SK-N-SH (cell line): ENCODE data around the gene EPB41L3. TPM values are rescaled to one million over a fixed set of nuclear protein-coding genes. Genes with fewer than 3 reads are reported as not detected.

Experiments used
- CTCF ChIA-PET: fragments of 300-600, 350-600 bp; formaldehyde crosslinking; extraction: SDS; loops from one replicate; lab custom pipeline; 2021; lab: Yijun Ruan, JAX
- POLR2A ChIA-PET: fragments of 350-600 bp; sonication (Branson Sonifier 250); formaldehyde crosslinking; extraction: SDS; loops from one replicate; lab custom pipeline; 2020; ENCODE audit warnings: antibody characterized with exemption, inconsistent platforms; lab: Yijun Ruan, JAX
- DNase-seq: peaks from one replicate; pipeline ENCODE4 v3.0.0; 2012
- H2AFZ ChIP-seq: fragments of 200-600 bp; sonication (generic); 2 replicates; pipeline ENCODE4 v1.8.1; 2016; ENCODE audit warnings: antibody characterized with exemption, mild to moderate bottlenecking, low read depth
- H3F3A ChIP-seq: fragments of 200-600 bp; sonication (generic); replicated peaks from 2 replicates; pipeline ENCODE3; 2016; ENCODE audit warnings: antibody characterized with exemption, mild to moderate bottlenecking; ENCODE audit not compliant: insufficient read depth
- H3K27ac ChIP-seq, 2 experiments: fragments of 200-500 bp in 1 of 2; fragments of 200-600 bp in 1 of 2; sonication (Bioruptor generic) in 1 of 2; sonication (generic), shearing (Covaris generic) in 1 of 2; 2 replicates each; pipeline versions ENCODE4 v1.5.1 to v1.6.1; 2014 to 2016; ENCODE audit warnings: low read depth in 2 of 2, inconsistent platforms in 1 of 2, low read length in 1 of 2, mild to moderate bottlenecking in 1 of 2, mixed read lengths in 1 of 2
- H3K27me3 ChIP-seq: fragments of 200-600 bp; sonication (generic), shearing (Covaris generic); 2 replicates; pipeline ENCODE4 v1.6.1; 2016; ENCODE audit warnings: mixed run types; ENCODE audit not compliant: insufficient read depth
- H3K36me3 ChIP-seq, 2 experiments: fragments of 200-500 bp in 1 of 2; fragments of 200-600 bp in 1 of 2; sonication (Bioruptor generic) in 1 of 2; sonication (generic) in 1 of 2; replicated peaks in 1 of 2; 2 replicates each; pipeline versions ENCODE3 to v1.5.1; 2014 to 2016; ENCODE audit warnings: low read length in 1 of 2, mild to moderate bottlenecking in 1 of 2; ENCODE audit not compliant: insufficient read depth in 2 of 2, control insufficient read depth in 1 of 2
- H3K4me1 ChIP-seq, 2 experiments: fragments of 200-500 bp in 1 of 2; fragments of 200-600 bp in 1 of 2; sonication (Bioruptor generic) in 1 of 2; sonication (generic), shearing (Covaris generic) in 1 of 2; 2 replicates each; pipeline versions ENCODE4 v1.5.1 to v1.6.1; 2014 to 2016; ENCODE audit warnings: low read depth in 1 of 2, low read length in 1 of 2, mixed run types in 1 of 2; ENCODE audit not compliant: insufficient read depth in 2 of 2, control insufficient read depth in 1 of 2
- H3K4me2 ChIP-seq: fragments of 200-600 bp; sonication (generic), shearing (Covaris generic); 2 replicates; pipeline ENCODE4 v1.6.1; 2017; ENCODE audit warnings: mixed run types
- H3K4me3 ChIP-seq, 2 experiments: fragments of 200-500 bp in 1 of 2; fragments of 200-600 bp in 1 of 2; sonication (Bioruptor generic) in 1 of 2; sonication (generic), shearing (Covaris generic) in 1 of 2; 2 replicates each; pipeline versions ENCODE4 v1.5.1 to v1.8.1; 2014 to 2016; ENCODE audit warnings: low read depth in 2 of 2, inconsistent platforms in 1 of 2, low read length in 1 of 2, mild to moderate bottlenecking in 1 of 2, mixed read lengths in 1 of 2, moderate library complexity in 1 of 2
- H3K79me2 ChIP-seq: fragments of 200-600 bp; sonication (generic); 2 replicates; pipeline ENCODE4 v1.8.1; 2017; ENCODE audit warnings: mild to moderate bottlenecking; ENCODE audit not compliant: insufficient read depth
- H3K9ac ChIP-seq: fragments of 200-600 bp; sonication (generic); 2 replicates; pipeline ENCODE4 v1.6.1; 2017; ENCODE audit warnings: mixed run types
- H3K9me2 ChIP-seq: fragments of 200-600 bp; sonication (generic); 2 replicates; pipeline ENCODE4 v1.6.1; 2017; ENCODE audit warnings: mixed run types
- H3K9me3 ChIP-seq: fragments of 200-600 bp; sonication (generic); 2 replicates; pipeline ENCODE4 v1.6.1; 2017; ENCODE audit warnings: mixed run types, mild to moderate bottlenecking, moderate library complexity
- H4K20me1 ChIP-seq: fragments of 200-600 bp; sonication (generic); 2 replicates; pipeline ENCODE4 v1.6.1; 2017; ENCODE audit warnings: mild to moderate bottlenecking, mixed run types; ENCODE audit not compliant: insufficient read depth
- EP300 ChIP-seq, 2 experiments: IDR thresholded peaks; 2 replicates each; pipeline versions ENCODE4 v1.4.0 to v1.6.1; 2012; ENCODE audit warnings: borderline replicate concordance in 1 of 2, low read depth in 1 of 2, low read length in 1 of 2
- FOSL2 ChIP-seq: IDR thresholded peaks from 2 replicates; pipeline ENCODE4 v1.4.0; 2012; ENCODE audit warnings: low read depth, mild to moderate bottlenecking, moderate library complexity, borderline replicate concordance
- FOXJ3 ChIP-seq: sonication (generic); formaldehyde crosslinking; IDR thresholded peaks from 2 replicates; pipeline ENCODE4 v1.5.1; 2020; ENCODE audit warnings: mild to moderate bottlenecking, missing genetic modification reagents
- FOXM1 ChIP-seq: IDR thresholded peaks from 2 replicates; pipeline ENCODE4 v1.4.0; 2012; ENCODE audit warnings: low read depth, mild to moderate bottlenecking
- GABPA ChIP-seq: IDR thresholded peaks from 2 replicates; pipeline ENCODE4 v1.4.0; 2012; ENCODE audit warnings: low read depth, mild to moderate bottlenecking
- GATA2 ChIP-seq: sonication (generic); formaldehyde crosslinking; IDR thresholded peaks from 2 replicates; pipeline ENCODE4 v1.5.0; 2020; ENCODE audit warnings: mild to moderate bottlenecking, missing genetic modification reagents
- JUND ChIP-seq: IDR thresholded peaks from 2 replicates; pipeline ENCODE4 v1.4.0; 2012
- MAX ChIP-seq: IDR thresholded peaks from 2 replicates; pipeline ENCODE4 v1.4.0; 2012; ENCODE audit warnings: low read depth
- MXI1 ChIP-seq: IDR thresholded peaks from 2 replicates; pipeline ENCODE4 v1.6.1; 2012; ENCODE audit warnings: mild to moderate bottlenecking, low read depth, low read length, improper control_type of control experiment
- NFIC ChIP-seq: IDR thresholded peaks from 2 replicates; pipeline ENCODE4 v1.4.0; 2012; ENCODE audit warnings: borderline replicate concordance
- NRF1 ChIP-seq: IDR thresholded peaks from 2 replicates; pipeline ENCODE4 v1.6.1; 2012; ENCODE audit warnings: low read depth, mild to moderate bottlenecking, low read length
- POLR2AphosphoS5 ChIP-seq: IDR thresholded peaks from 2 replicates; pipeline ENCODE4 v1.6.1; 2012; ENCODE audit warnings: low read depth, low read length
- RFX5 ChIP-seq: IDR thresholded peaks from 2 replicates; pipeline ENCODE4 v1.6.1; 2012; ENCODE audit warnings: mild to moderate bottlenecking, improper control_type of control experiment, low read length
- RXRA ChIP-seq: IDR thresholded peaks from 2 replicates; pipeline ENCODE4 v1.4.0; 2012; ENCODE audit warnings: low read depth, mild to moderate bottlenecking, borderline replicate concordance
- SMC3 ChIP-seq: IDR thresholded peaks from 2 replicates; pipeline ENCODE4 v1.6.1; 2012; ENCODE audit warnings: low read depth, low read length, improper control_type of control experiment
- TAF1 ChIP-seq: IDR thresholded peaks from 2 replicates; pipeline ENCODE4 v1.6.1; 2012; ENCODE audit warnings: low read depth, mild to moderate bottlenecking, low read length, moderate library complexity, borderline replicate concordance
- TCF12 ChIP-seq: IDR thresholded peaks from 2 replicates; pipeline ENCODE4 v1.4.0; 2012
- YY1 ChIP-seq: IDR thresholded peaks from 2 replicates; pipeline ENCODE4 v1.4.0; 2012; ENCODE audit warnings: low read depth, mild to moderate bottlenecking
- ZBTB33 ChIP-seq: IDR thresholded peaks from 2 replicates; pipeline ENCODE4 v1.4.0; 2012; ENCODE audit warnings: low read depth, borderline replicate concordance
- WGBS: methylation state at CpG from one replicate; pipeline ENCODE4 v1.1.6; 2017; ENCODE audit warnings: low lambda C conversion rate; 5-methylcytosine and 5-hydroxymethylcytosine counted together
- polyA plus RNA-seq, 3 experiments: library from polyadenylated mRNA; depleted of rRNA; stranded (reverse); fragments of >200 nt; gene quantifications; 2 replicates each; pipeline ENCODE4 v1.2.3, GENCODE V29; 2012
- TF ChIP-seq, protein P1 (sequence below): fragments of 150-350 bp; IDR thresholded peaks from 2 replicates; pipeline ENCODE4 v1.6.1; 2016; ENCODE audit warnings: mild to moderate bottlenecking, low read depth, low read length
- TF ChIP-seq, protein P2 (sequence below): IDR thresholded peaks from 2 replicates; pipeline ENCODE4 v1.4.0; 2012; ENCODE audit warnings: low read depth, borderline replicate concordance

Gene EPB41L3
- polyA plus RNA-seq, 1 of the 3 experiments (the other 2 are of a cell fraction): 0.15 TPM

- TF ChIP-seq NFIC: no peak
- no peak for TF ChIP-seq FOSL2
- TF ChIP-seq RFX5: no peak
Observed at GRCh38 chr18:5463390-5463789, 80.4 kb downstream of the EPB41L3 start (continued).

- no peak overlapping the region for H3K27ac ChIP-seq
- H3K4me2 ChIP-seq: no peak overlapping the region
- 12% methylated on average over 4 of the region's 4 CpGs for WGBS
- CTCF ChIA-PET: no interaction called here
- DNase-seq: no peak
- no peaks in the 10 kb centered on the region for H3F3A ChIP-seq
- H3K9me3 ChIP-seq: no peaks in the 10 kb centered on the region
- H2AFZ ChIP-seq: no peak overlapping the region
- no peaks in the 10 kb centered on the region for H3K27me3 ChIP-seq
- H3K9ac ChIP-seq: no peak overlapping the region
- H3K9me2 ChIP-seq: no peaks in the 10 kb centered on the region
- TF ChIP-seq FOXJ3 (CRISPR knock-in tag) (no peak), EP300 (IDR thresholded peaks at IDR 0.05; ENCODE audit: borderline replicate concordance in 1 of 2, low read depth in 1 of 2, low read length in 1 of 2) (no peak), RXRA (no peak), MXI1 (no peak), TAF1 (no peak), MAX (no peak), SMC3 (no peak), YY1 (no peak), GABPA (no peak), JUND (no peak), FOSL2 (no peak)
- TF ChIP-seq, protein P1, sequence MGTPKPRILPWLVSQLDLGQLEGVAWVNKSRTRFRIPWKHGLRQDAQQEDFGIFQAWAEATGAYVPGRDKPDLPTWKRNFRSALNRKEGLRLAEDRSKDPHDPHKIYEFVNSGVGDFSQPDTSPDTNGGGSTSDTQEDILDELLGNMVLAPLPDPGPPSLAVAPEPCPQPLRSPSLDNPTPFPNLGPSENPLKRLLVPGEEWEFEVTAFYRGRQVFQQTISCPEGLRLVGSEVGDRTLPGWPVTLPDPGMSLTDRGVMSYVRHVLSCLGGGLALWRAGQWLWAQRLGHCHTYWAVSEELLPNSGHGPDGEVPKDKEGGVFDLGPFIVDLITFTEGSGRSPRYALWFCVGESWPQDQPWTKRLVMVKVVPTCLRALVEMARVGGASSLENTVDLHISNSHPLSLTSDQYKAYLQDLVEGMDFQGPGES: no peak
- TF ChIP-seq, all 33 proteins: peak for 0
- no peaks in the 10 kb centered on the region for H3K79me2 ChIP-seq
- no peaks in the 10 kb centered on the region for H4K20me1 ChIP-seq
- H3K4me3 ChIP-seq: no peak overlapping the region
- POLR2A ChIA-PET: no interaction called here
- no peaks in the 10 kb centered on the region for H3K4me1 ChIP-seq
- H3K36me3 ChIP-seq: no peaks in the 10 kb centered on the region
Observed at GRCh38 chr18:5462227-5462626, 81.6 kb downstream of the EPB41L3 start.

DNA sequence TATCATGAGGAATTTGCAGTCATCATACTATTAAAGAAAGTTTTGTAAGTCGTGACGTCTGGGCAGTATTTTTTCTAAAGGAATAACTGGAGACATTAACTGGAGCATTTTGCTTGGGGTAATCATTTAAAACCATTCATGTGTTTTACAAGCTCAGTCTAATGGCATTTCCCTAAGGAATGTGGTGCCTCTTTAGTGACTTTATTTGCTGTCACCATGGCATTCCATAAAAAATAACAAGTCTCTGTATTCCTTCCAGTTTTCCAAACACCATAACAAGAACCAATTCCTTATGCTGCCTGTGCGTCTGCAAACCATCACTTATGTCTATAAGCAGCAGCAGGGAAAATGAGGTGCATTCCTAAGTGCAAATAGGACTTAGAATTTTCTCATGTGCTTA is 82.8 kb downstream of the EPB41L3 start:
- no peak for DNase-seq
- Histone ChIP-seq H2AFZ (no peak overlapping the region), H3K27me3 (no peaks in the 10 kb centered on the region), H3K4me3 (no peak overlapping the region), H3K4me1 (peaks cover 0 to 2% of the 10 kb centered on the region in 2 experiments; a peak in 1 of 4 replicates), H3K79me2 (no peaks in the 10 kb centered on the region), H3K9me2 (no peaks in the 10 kb centered on the region), H4K20me1 (no peaks in the 10 kb centered on the region)
- ChIA-PET POLR2A (no interaction called here), CTCF (no interaction called here)
- 13% methylated on average over 3 of the region's 3 CpGs for WGBS
- TF ChIP-seq GATA2 (CRISPR knock-in tag): no peak
- TF ChIP-seq POLR2AphosphoS5: no peak
- TF ChIP-seq YY1: no peak
- no peak for TF ChIP-seq TAF1
- no peak for TF ChIP-seq GABPA
- no peak for TF ChIP-seq JUND
- TF ChIP-seq RXRA: no peak
- TF ChIP-seq TCF12: no peak
- TF ChIP-seq, protein P1: no peak
- TF ChIP-seq, protein P2, sequence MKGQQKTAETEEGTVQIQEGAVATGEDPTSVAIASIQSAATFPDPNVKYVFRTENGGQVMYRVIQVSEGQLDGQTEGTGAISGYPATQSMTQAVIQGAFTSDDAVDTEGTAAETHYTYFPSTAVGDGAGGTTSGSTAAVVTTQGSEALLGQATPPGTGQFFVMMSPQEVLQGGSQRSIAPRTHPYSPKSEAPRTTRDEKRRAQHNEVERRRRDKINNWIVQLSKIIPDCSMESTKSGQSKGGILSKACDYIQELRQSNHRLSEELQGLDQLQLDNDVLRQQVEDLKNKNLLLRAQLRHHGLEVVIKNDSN: no peak
- no peak for TF ChIP-seq FOXM1
- TF ChIP-seq NRF1: no peak
- TF ChIP-seq FOSL2: no peak
- no peak for TF ChIP-seq MAX
- no peak for TF ChIP-seq ZBTB33
- TF ChIP-seq, all 33 proteins: peak for 0
- no peak overlapping the region for H3K27ac ChIP-seq
- no peaks in the 10 kb centered on the region for H3K9me3 ChIP-seq
- no peak overlapping the region for H3K4me2 ChIP-seq
- H3K9ac ChIP-seq: no peak overlapping the region
- no peaks in the 10 kb centered on the region for H3K36me3 ChIP-seq
- no peaks in the 10 kb centered on the region for H3F3A ChIP-seq
